Thoracic aorta (tissue), 2 donors: ENCODE measurements around the gene CA9. TPM values are rescaled to one million over a fixed set of nuclear protein-coding genes. Genes with fewer than 3 reads are reported as not detected.
A peak's percentile ranks its signal among the peaks of the same experiment; 100 is the strongest.

ENCODE experiments used
- ATAC-seq: fragments of 150-250 bp; one replicate; pipeline ENCODE4 v1.8.0; 2017; ENCODE audit warnings: low read depth; ENCODE audit not compliant: insufficient number of reproducible peaks, low FRiP score
- DNase-seq: peaks from one replicate; pipeline ENCODE4 v3.0.0-alpha.2; 2020; ENCODE audit warnings: low spot score
- H3K27ac ChIP-seq, 2 donors: fragments of 200-600 bp; sonication (generic); 1 replicate in 1 of 2; 2 replicates in 1 of 2; pipeline ENCODE4 v1.5.1; 2016; ENCODE audit warnings: mild to moderate bottlenecking in 2 of 2, moderate library complexity in 2 of 2
- H3K27me3 ChIP-seq: fragments of 200-600 bp; sonication (generic); replicated peaks from 2 replicates; pipeline ENCODE4 v1.6.0; 2016; ENCODE audit warnings: mild to moderate bottlenecking; ENCODE audit not compliant: insufficient read depth
- H3K36me3 ChIP-seq: fragments of 200-600 bp; sonication (generic); one replicate; pipeline ENCODE4 v1.5.1; 2016
- H3K4me1 ChIP-seq, 2 donors: fragments of 200-600 bp; sonication (generic); 1 replicate in 1 of 2; 2 replicates in 1 of 2; pipeline versions ENCODE4 v1.5.1 to v1.6.0; 2016; ENCODE audit warnings: low read depth in 2 of 2, mild to moderate bottlenecking in 1 of 2; ENCODE audit not compliant: control insufficient read depth in 1 of 2
- H3K4me3 ChIP-seq: fragments of 200-600 bp; sonication (generic); 2 replicates; pipeline ENCODE4 v1.5.1; 2016; ENCODE audit warnings: mild to moderate bottlenecking
- H3K9me3 ChIP-seq: fragments of 200-600 bp; sonication (generic); 2 replicates; pipeline ENCODE4 v1.5.1; 2016
- CTCF ChIP-seq: fragments of 200-600 bp; sonication (generic); IDR thresholded peaks from one replicate; pipeline ENCODE4 v1.5.1; 2019; ENCODE audit warnings: antibody characterized with exemption
- total RNA-seq, 2 donors: library from RNA; depleted of rRNA; stranded (reverse); fragments of >200 nt; gene quantifications; one replicate each; pipeline versions ENCODE4 v1.1.0 to v1.2.3, GENCODE V29; 2016

CA9 gene
- total RNA-seq, 2 donors from 2014 or later, result 10.7 TPM; not detected in 1

GRCh38 chr9:35729101-35729500 is 55.4 kb downstream of the CA9 start:
- H3K4me1 ChIP-seq, result peaks cover 31 to 67% of the 10 kb centered on the region in 2 donors
- TF ChIP-seq CTCF, result no peak
- DNase-seq (no peak), ATAC-seq (no peak)
- H3K27me3 ChIP-seq, result no peaks in the 10 kb centered on the region
- H3K27ac ChIP-seq, result peak overlapping the region; percentile 99
- H3K9me3 ChIP-seq, result no peaks in the 10 kb centered on the region
- H3K4me3 ChIP-seq, result peak overlapping the region; percentile 86
- H3K36me3 ChIP-seq, result peaks cover 15% of the 10 kb centered on the region

- peak overlapping the region; percentile 86 for H3K4me3 ChIP-seq
- no peaks in the 10 kb centered on the region for H3K9me3 ChIP-seq
- ATAC-seq (no peak), DNase-seq (no peak)
- no peaks in the 10 kb centered on the region for H3K27me3 ChIP-seq
- H3K27ac ChIP-seq, result peak overlapping the region; percentile 99
- H3K36me3 ChIP-seq, result peaks cover 11% of the 10 kb centered on the region
- peak; percentile 62 for TF ChIP-seq CTCF
- H3K4me1 ChIP-seq, result peaks cover 31 to 72% of the 10 kb centered on the region in 2 donors
Measured at GRCh38 chr9:35729700-35730485, 56.2 kb downstream of the CA9 start.

GRCh38 chr9:35730486-35730854 is 56.7 kb downstream of the CA9 start:
- no peaks in the 10 kb centered on the region for H3K27me3 ChIP-seq
- H3K36me3 ChIP-seq, result peaks cover 11% of the 10 kb centered on the region
- no peaks in the 10 kb centered on the region for H3K9me3 ChIP-seq
- DNase-seq, result no peak
- no peak for TF ChIP-seq CTCF
- H3K4me1 ChIP-seq, result peaks cover 31 to 68% of the 10 kb centered on the region in 2 donors
- no peak for ATAC-seq
- peak overlapping the region; percentile 86 for H3K4me3 ChIP-seq
- peak overlapping the region; percentile 99 for H3K27ac ChIP-seq

Other genes with a start within 250 kb of the CA9 start
- 100 to 1,000 TPM in 1 of 2 donors, 10 to 100 TPM in 1; 89.8 to 124 TPM for gene RUSC2, start 183.8 kb upstream of the CA9 start, total RNA-seq
- gene TESK1, start 68.7 kb upstream of the CA9 start, total RNA-seq, result 10 to 100 TPM; 64.5 to 69.9 TPM
- 1 to 10 TPM; 2.2 to 9.9 TPM for gene CD72, start 55.5 kb upstream of the CA9 start, total RNA-seq
- under 1 TPM in 1 of 2 donors, not detected in 1; 0.68 TPM for gene SIT1, start 23.0 kb upstream of the CA9 start, total RNA-seq
- gene RMRP, start 15.9 kb upstream of the CA9 start, total RNA-seq, result 1,000 to 10,000 TPM; 1,550 to 5,543 TPM
- 10 to 100 TPM; 75.2 to 92.2 TPM for gene CCDC107, start 15.6 kb upstream of the CA9 start, total RNA-seq
- 1 to 10 TPM in 1 of 2 donors, under 1 TPM in 1; 0.54 to 1.2 TPM for gene ARHGEF39, start 8.7 kb upstream of the CA9 start, total RNA-seq
- 1,000 to 10,000 TPM; 4,158 to 5,700 TPM for gene TPM2, start 16.0 kb downstream of the CA9 start, total RNA-seq
- gene TLN1, start 58.3 kb downstream of the CA9 start, total RNA-seq, result 1,000 to 10,000 TPM in 1 of 2 donors, 100 to 1,000 TPM in 1; 889 to 1,019 TPM
- 10 to 100 TPM; 46.0 to 62.4 TPM for gene CREB3, start 58.7 kb downstream of the CA9 start, total RNA-seq
- gene GBA2, start 75.3 kb downstream of the CA9 start, total RNA-seq, result 100 to 1,000 TPM in 1 of 2 donors, 10 to 100 TPM in 1; 75.8 to 115 TPM
- 10 to 100 TPM; 23.0 to 24.5 TPM for gene RGP1, start 75.4 kb downstream of the CA9 start, total RNA-seq
- gene MSMP, start 80.3 kb downstream of the CA9 start, total RNA-seq, result not detected
- gene NPR2, start 117.7 kb downstream of the CA9 start, total RNA-seq, result 10 to 100 TPM; 30.8 to 38.2 TPM
- 1 to 10 TPM in 1 of 2 donors, under 1 TPM in 1; 0.21 to 5.7 TPM for gene SPAG8, start 138.3 kb downstream of the CA9 start, total RNA-seq
- 10 to 100 TPM; 18.4 to 45.4 TPM for gene HINT2, start 141.1 kb downstream of the CA9 start, total RNA-seq
- not detected for gene FAM221B, start 154.8 kb downstream of the CA9 start, total RNA-seq
- 10 to 100 TPM; 14.6 to 24.2 TPM for gene TMEM8B, start 155.3 kb downstream of the CA9 start, total RNA-seq
- not detected for gene OR13J1, start 196.5 kb downstream of the CA9 start, total RNA-seq
- gene HRCT1, start 232.3 kb downstream of the CA9 start, total RNA-seq, result 10 to 100 TPM; 20.4 to 23.6 TPM
- gene SPAAR, start 235.6 kb downstream of the CA9 start, total RNA-seq, result 1 to 10 TPM; 3.2 to 4.9 TPM